GM18499 (cell line): ENCODE data around the gene EXOSC2.

Experiments used
- ATAC-seq: cut with Tn5 transposase; IDR thresholded peaks from one replicate; pipeline ENCODE4 v1.9.1; 2021; ENCODE audit warnings: moderate number of reproducible peaks; ENCODE audit not compliant: insufficient read depth, unreplicated experiment

EXOSC2 gene

GRCh38 chr9:130732136-130732535 lies 38.6 kb downstream of the EXOSC2 start:
- no peak for ATAC-seq

DNA sequence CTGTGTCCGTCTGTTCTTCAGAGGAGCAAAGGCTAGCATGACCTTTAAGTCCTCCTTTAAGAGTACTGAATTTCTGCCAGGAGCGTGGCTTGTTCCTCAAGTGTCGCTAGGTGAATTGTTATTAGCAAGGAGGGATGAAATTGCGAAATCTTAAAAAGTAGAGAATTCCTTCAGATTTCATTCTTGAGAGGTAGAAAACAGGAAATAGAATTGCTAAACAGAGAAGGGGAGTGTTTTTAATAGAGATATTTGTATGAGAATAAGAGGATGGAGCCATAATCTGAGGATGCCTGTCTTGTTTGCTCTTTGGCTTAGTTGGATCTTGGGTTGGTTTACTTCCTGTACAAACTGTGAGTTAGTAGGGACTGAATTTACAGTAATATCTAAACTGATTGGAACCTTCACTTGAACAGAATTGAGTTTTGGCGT lies 39.2 kb downstream of the EXOSC2 start:
- ATAC-seq: no peak

DNA sequence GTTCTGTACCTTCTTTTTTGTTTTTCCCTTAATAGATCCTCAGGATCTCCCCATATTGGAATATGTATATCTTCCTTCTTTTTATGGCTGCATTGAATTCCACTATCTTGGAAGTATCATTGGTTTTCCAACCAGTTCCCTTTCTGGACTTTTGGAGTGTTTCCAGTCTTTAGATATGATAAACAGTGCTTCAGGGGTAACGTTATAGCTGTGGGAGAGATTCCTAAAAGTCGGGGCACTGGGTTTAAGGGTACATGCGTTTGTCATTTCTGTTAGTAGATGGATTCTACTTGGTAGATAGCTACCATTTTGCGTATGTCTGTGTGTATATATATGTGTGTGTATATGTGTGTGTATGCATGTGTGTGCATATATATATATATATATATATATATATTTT lies 42.0 kb downstream of the EXOSC2 start:
- ATAC-seq: no peak

DNA sequence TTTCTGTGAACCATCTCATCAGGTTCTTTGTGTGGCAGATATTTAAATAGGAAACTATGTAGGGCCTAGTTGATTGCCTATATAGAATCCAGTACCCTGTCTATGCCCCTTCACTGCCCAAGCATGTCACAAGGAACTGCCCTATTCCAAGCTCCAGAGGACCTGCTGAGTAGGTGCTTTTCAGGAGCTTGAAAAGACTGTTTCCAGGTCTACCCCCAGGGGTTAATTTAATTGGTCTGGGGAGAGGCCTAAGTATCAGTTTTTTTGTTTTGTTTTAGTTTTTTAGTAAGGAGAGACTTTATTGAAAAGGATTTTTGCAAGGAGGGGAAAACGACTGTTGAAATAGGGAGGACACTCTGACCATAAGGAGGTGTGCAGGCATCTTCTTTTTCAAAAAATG lies 43.3 kb downstream of the EXOSC2 start:
- ATAC-seq: no peak

DNA sequence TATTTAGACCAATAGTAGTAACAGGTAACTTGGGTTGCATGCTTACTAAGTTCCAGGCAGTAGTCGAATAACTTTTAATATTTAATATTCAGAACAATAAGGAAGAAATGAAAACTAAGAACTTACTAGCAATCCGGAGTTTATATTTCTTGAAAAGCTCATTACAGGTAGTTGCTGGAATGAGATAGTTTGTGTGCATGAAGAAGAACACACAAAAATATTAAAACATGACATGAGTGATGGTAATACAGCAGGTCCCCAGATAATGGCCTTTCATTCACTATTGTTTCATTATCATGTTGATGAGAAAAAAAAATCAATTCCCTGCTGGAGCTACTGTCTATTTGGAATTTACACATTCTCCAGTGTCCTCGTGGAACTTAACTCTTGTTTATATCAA lies 44.7 kb downstream of the EXOSC2 start:
- no peak for ATAC-seq

- ATAC-seq: no peak
These were observed 45.5 kb downstream of the EXOSC2 start for GRCh38 chr9:130739081-130739480.

- no peak for ATAC-seq
These were observed 46.8 kb downstream of the EXOSC2 start for GRCh38 chr9:130740218-130741023.

DNA sequence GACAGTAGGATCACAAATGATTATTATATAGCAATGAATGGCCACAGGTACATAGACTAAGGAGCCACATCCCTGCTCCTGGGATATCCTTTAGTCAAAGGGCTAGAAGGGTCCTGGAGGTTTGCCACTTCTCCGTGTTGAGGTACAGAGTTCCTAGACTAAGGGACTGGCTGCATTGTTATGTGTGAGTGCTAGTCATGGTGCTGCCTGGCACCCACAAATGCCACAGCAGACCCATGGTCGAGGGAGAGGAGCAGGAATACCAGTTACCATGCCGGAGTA lies 47.4 kb downstream of the EXOSC2 start:
- no peak for ATAC-seq

DNA sequence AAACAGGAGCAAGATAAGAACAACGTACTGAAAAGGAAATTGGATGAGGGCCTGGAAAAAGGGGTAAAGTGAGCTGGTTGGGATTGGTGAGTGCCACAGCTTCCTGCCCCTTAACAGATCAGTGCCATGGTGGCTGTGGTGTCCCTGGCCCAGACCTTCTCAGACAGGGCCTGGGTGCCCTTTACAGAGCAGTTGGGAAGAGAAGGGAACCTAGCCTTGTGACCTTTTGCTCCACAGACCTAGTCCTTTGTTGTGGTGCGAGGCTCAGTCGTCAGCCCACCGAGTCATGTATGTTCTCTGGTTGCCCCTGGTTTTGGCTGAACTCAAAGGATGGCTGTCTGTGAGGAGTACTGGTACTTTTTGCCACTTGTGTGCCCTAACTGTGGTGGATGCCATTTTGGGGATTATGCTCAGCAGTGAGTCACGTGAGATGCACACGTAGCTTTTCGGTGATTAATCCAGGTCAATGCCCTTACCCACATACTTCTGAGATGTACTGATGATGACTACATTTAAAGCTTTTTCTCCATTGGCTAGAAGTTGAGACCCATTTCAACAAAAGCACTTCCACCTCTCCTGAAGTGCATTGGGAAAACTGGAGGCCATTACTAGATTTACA lies 48.4 kb downstream of the EXOSC2 start:
- no peak for ATAC-seq

GRCh38 chr9:130743656-130744055 lies 50.1 kb downstream of the EXOSC2 start:
- no peak for ATAC-seq

DNA sequence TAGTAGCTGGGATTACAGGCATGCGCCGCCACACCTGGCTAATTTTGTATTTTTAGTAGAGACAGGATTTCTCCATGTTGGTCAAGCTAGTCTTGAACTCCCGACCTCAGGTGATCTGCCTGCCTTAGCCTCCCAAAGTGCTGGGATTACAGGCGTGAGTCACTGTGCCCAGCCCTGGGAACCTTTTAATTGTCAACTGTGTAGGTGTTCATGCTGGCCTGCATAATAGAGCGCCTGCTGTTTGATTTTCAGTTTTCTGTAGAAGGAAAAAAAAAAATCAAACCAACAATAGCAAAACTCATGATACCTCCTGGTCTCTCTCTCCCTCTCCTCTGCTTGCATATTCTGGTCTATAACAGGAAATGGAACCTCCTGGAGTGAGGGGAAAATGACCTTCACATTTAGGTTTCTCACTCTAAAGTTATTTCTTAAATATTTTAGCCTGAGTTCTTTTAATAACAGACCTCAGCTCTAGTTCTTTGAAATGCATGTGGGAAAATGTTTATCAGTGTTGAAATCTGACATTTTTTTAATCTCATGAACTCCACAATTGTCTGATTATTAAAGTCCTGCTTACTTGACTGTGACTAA lies 51.7 kb downstream of the EXOSC2 start:
- ATAC-seq: no peak

GRCh38 chr9:130745829-130746228 lies 52.2 kb downstream of the EXOSC2 start:
- no peak for ATAC-seq

DNA sequence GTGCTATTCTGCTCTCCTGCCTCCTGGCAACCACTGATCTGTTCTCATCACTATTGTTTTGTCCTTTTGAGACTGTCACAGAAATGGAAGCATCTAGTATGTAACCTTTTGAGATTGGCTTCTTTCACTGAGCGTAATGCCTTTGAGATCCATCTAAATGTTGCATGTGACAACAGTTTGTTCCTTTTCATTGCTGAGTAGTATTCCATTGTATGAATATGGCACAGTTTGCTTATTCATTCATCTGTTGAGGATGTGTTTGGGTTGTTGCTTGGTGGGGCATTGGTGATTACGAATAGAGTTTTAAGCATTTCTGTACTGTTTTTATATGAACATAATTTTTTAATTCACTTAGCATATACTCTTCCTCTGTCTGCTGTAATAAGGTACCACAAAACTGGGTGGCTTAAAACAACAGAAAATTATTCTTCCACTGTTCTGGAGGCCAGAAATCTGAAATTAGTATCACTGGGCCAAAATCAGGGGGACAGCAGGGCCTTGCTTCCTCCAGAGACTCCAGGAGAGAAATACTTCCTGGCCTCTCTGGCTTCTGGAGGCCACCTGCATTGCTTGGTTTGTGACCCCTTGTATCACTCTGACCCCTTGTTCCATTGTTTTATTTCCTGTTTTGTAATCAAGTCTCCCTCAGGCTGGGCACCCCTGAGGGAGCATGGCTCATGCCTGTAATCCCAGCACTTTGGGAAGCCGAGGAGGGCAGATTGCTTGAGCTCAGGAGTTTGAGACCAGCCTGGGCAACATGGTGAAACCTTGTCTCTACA lies 53.0 kb downstream of the EXOSC2 start:
- no peak for ATAC-seq

DNA sequence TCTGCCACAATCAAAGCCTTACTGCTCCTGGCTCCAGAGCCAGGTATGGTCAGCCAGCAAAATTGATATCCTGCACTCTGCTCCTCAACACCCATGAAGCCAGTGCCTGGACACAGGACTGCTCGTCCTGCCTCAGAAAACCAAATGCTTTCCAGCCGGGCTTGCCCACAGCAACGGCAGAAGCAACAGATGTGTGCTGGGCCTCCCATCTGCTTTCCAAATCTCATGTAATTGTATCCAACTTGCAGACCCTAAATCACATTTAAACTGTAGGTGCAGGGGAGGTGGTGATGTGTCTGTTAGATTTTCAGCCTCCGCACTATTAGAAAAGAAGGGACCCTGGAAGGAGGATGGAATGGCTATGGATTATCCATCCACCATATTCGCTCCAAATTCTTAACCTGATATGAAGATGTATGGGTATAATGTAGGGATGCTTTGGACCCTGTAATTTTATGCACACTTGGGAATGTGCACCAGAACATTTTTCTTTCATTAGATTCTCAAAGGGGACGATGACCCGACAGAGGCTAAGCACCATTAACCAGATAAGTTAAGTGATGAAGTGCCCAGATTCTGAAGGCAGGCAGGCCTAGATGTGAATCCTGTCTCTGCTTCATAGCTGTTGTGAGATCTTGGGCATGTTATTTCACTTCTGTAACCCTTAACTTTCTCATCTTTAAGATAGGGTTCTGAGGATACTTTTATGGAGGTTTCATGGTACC lies 58.2 kb downstream of the EXOSC2 start:
- no peak for ATAC-seq
